DMS153 treated with DMSO at 0.1 percent for 48 hours (cell line): ENCODE measurements around the gene TMEM100.
A peak's percentile ranks its signal among the peaks of the same experiment; 100 is the strongest.

Experiments used
- DNase-seq: peaks from one replicate; lab custom pipeline; 2025; ENCODE audit not compliant: unreplicated experiment; lab: John Stamatoyannopoulos, UW

TMEM100 gene

GRCh38 chr17:55745258-55745657, 22.6 kb upstream of the TMEM100 start:
- no peak for DNase-seq

- DNase-seq, result peak; percentile 54
Observed at GRCh38 chr17:55743103-55743679, 20.5 kb upstream of the TMEM100 start.

- DNase-seq, result no peak
Observed at GRCh38 chr17:55742272-55743102, 19.8 kb upstream of the TMEM100 start.

GRCh38 chr17:55741356-55741700, 18.7 kb upstream of the TMEM100 start:
- no peak for DNase-seq

GRCh38 chr17:55740511-55741355, 18.1 kb upstream of the TMEM100 start:
- no peak for DNase-seq

- DNase-seq, result no peak
Observed at GRCh38 chr17:55737976-55738501, 15.4 kb upstream of the TMEM100 start.

- DNase-seq, result no peak
Observed at GRCh38 chr17:55735731-55736405, 13.2 kb upstream of the TMEM100 start.

GRCh38 chr17:55734128-55734781, 11.6 kb upstream of the TMEM100 start:
- no peak for DNase-seq

- no peak for DNase-seq
Observed at GRCh38 chr17:55731586-55732250, 9.1 kb upstream of the TMEM100 start.

- DNase-seq, result no peak
Observed at GRCh38 chr17:55730808-55731207, 8.1 kb upstream of the TMEM100 start.

GRCh38 chr17:55730380-55730779, 7.7 kb upstream of the TMEM100 start:
- DNase-seq, result no peak

- DNase-seq, result no peak
Observed at GRCh38 chr17:55729484-55729883, 6.8 kb upstream of the TMEM100 start.

GRCh38 chr17:55728833-55729232, 6.2 kb upstream of the TMEM100 start:
- DNase-seq, result no peak

GRCh38 chr17:55728361-55728760, 5.7 kb upstream of the TMEM100 start:
- DNase-seq, result no peak

GRCh38 chr17:55727920-55728319, 5.3 kb upstream of the TMEM100 start:
- no peak for DNase-seq

GRCh38 chr17:55727275-55727674, 4.6 kb upstream of the TMEM100 start:
- DNase-seq, result no peak

GRCh38 chr17:55726440-55726839, 3.8 kb upstream of the TMEM100 start:
- DNase-seq, result peak; percentile 68

GRCh38 chr17:55723488-55723848, 804 bp upstream of the TMEM100 start:
- no peak for DNase-seq

- no peak for DNase-seq
Observed at GRCh38 chr17:55722016-55722736, 488 bp downstream of the TMEM100 start.
